ENCODE measurements around the gene HOXD11.

Gene HOXD11

GRCh38 chr2:176122683-176123410, 15.8 kb downstream of the HOXD11 start, which contains the start of gene HOXD9:
Gene HOXD9, plus strand, starts transcription at chr2:176122719. Its CDS starts 50 bp downstream, at chr2:176122769.
- DNase-seq = no peak

GRCh38 chr2:176123411-176124109, 16.5 kb downstream of the HOXD11 start:
- no peak for DNase-seq

- DNase-seq = no peak
Observed at GRCh38 chr2:176124110-176124946, 17.2 kb downstream of the HOXD11 start.

GRCh38 chr2:176124947-176125771, 18.1 kb downstream of the HOXD11 start:
- no peak for DNase-seq

- no peak for DNase-seq
Observed at GRCh38 chr2:176125772-176126054, 18.6 kb downstream of the HOXD11 start.

- DNase-seq = peak; percentile 28 to 56 (median 40)
Observed at GRCh38 chr2:176126929-176127773, 20.1 kb downstream of the HOXD11 start.

- no peak for DNase-seq
Observed at GRCh38 chr2:176127774-176128072, 20.6 kb downstream of the HOXD11 start.

GRCh38 chr2:176128172-176128981, 21.3 kb downstream of the HOXD11 start:
- no peak for DNase-seq

- DNase-seq = no peak
Observed at GRCh38 chr2:176128982-176129796, 22.1 kb downstream of the HOXD11 start, which contains the start of gene HOXD8. Gene HOXD8, plus strand, starts transcription at chr2:176129705. Its CDS starts 662 bp downstream, at chr2:176130367.

GRCh38 chr2:176129813-176130146, 22.7 kb downstream of the HOXD11 start:
- no peak for DNase-seq

GRCh38 chr2:176130147-176130956, 23.3 kb downstream of the HOXD11 start:
- DNase-seq = no peak

- no peak for DNase-seq
Observed at GRCh38 chr2:176130957-176131847, 24.1 kb downstream of the HOXD11 start.

- DNase-seq = no peak
Observed at GRCh38 chr2:176131848-176132158, 24.7 kb downstream of the HOXD11 start.

- no peak for DNase-seq
Observed at GRCh38 chr2:176132205-176133171, 25.4 kb downstream of the HOXD11 start.

- no peak for DNase-seq
Observed at GRCh38 chr2:176133389-176133788, 26.3 kb downstream of the HOXD11 start.

- DNase-seq = no peak
Observed at GRCh38 chr2:176134035-176134434, 27.0 kb downstream of the HOXD11 start.

- no peak for DNase-seq
Observed at GRCh38 chr2:176135035-176135440, 28.0 kb downstream of the HOXD11 start.
